HEK293 (cell line): Measurements from ENCODE around the gene PROB1.

Source experiments
- CTCF ChIA-PET: fragments of 350-600 bp; formaldehyde crosslinking; extraction: SDS; loops from one replicate; lab custom pipeline; 2021; ENCODE audit warnings: antibody characterized with exemption; lab: Yijun Ruan, JAX
- POLR2A ChIA-PET: fragments of 300-600 bp; formaldehyde crosslinking; extraction: SDS; loops from one replicate; lab custom pipeline; 2020; ENCODE audit warnings: antibody characterized with exemption, inconsistent platforms; lab: Yijun Ruan, JAX
- H3K27ac ChIP-seq: fragments of 200-500 bp; sonication (Bioruptor generic); 2 replicates; pipeline ENCODE4 v1.5.1; 2014; ENCODE audit warnings: low read depth, low read length, control low read depth, inconsistent platforms; ENCODE audit errors: extremely low read depth
- H3K36me3 ChIP-seq, 2 experiments: fragments of 200-500 bp in 1 of 2; sonication (Bioruptor generic) in 1 of 2; 1 replicate in 1 of 2; 2 replicates in 1 of 2; pipeline ENCODE4 v1.5.1; 2014 to 2017; ENCODE audit warnings: inconsistent platforms in 2 of 2, low read length in 2 of 2; ENCODE audit not compliant: control insufficient read depth in 2 of 2, insufficient read depth in 1 of 2
- H3K4me1 ChIP-seq: fragments of 200-500 bp; sonication (Bioruptor generic); 2 replicates; pipeline ENCODE4 v1.5.1; 2014; ENCODE audit warnings: mild to moderate bottlenecking, low read length, inconsistent platforms; ENCODE audit not compliant: control insufficient read depth, insufficient read depth
- H3K4me3 ChIP-seq: 2 replicates; pipeline ENCODE4 v1.5.1; 2011; ENCODE audit warnings: low read depth, mild to moderate bottlenecking, control low read depth, low read length, moderate library complexity
- H3K9me3 ChIP-seq: fragments of 200-500 bp; sonication (Bioruptor generic); 2 replicates; pipeline ENCODE4 v1.5.1; 2014; ENCODE audit warnings: low read depth, low read length, inconsistent platforms; ENCODE audit not compliant: control insufficient read depth, insufficient read depth
- GLIS1 ChIP-seq: fragments of 450-650 bp; formaldehyde crosslinking; IDR thresholded peaks from 2 replicates; pipeline ENCODE4 v1.5.1; 2016; ENCODE audit warnings: missing biosample characterization, missing genetic modification characterization
- IKZF3 ChIP-seq: fragments of 450-650 bp; IDR thresholded peaks from 2 replicates; pipeline ENCODE4 v1.5.0; 2018; ENCODE audit warnings: missing biosample characterization, mild to moderate bottlenecking, missing genetic modification characterization, moderate library complexity
- KLF1 ChIP-seq: fragments of 450-650 bp; formaldehyde crosslinking; IDR thresholded peaks from 2 replicates; pipeline ENCODE4 v1.5.1; 2016; ENCODE audit warnings: missing biosample characterization, missing genetic modification characterization
- KLF16 ChIP-seq: fragments of 450-650 bp; formaldehyde crosslinking; IDR thresholded peaks from 2 replicates; pipeline ENCODE4 v1.5.1; 2017; ENCODE audit warnings: missing biosample characterization, missing genetic modification characterization
- KLF9 ChIP-seq: fragments of 450-650 bp; formaldehyde crosslinking; IDR thresholded peaks from 2 replicates; pipeline ENCODE4 v1.5.1; 2016; ENCODE audit warnings: missing biosample characterization, missing genetic modification characterization, low read depth
- REPIN1 ChIP-seq: fragments of 450-650 bp; formaldehyde crosslinking; IDR thresholded peaks from 2 replicates; pipeline ENCODE4 v1.5.1; 2017; ENCODE audit warnings: missing biosample characterization, missing genetic modification characterization, low read depth
- WT1 ChIP-seq: fragments of 450-650 bp; formaldehyde crosslinking; IDR thresholded peaks from 2 replicates; pipeline ENCODE4 v1.5.1; 2016; ENCODE audit warnings: missing biosample characterization, missing genetic modification characterization
- ZBTB1 ChIP-seq: fragments of 450-650 bp; formaldehyde crosslinking; IDR thresholded peaks from 2 replicates; pipeline ENCODE4 v1.5.1; 2016; ENCODE audit warnings: missing biosample characterization, missing genetic modification characterization
- ZBTB17 ChIP-seq: fragments of 450-650 bp; formaldehyde crosslinking; IDR thresholded peaks from 2 replicates; pipeline ENCODE4 v1.5.1; 2016; ENCODE audit warnings: missing biosample characterization, missing genetic modification characterization
- ZBTB20 ChIP-seq: fragments of 450-650 bp; formaldehyde crosslinking; IDR thresholded peaks from 2 replicates; pipeline ENCODE4 v1.5.1; 2016; ENCODE audit warnings: missing biosample characterization, missing genetic modification characterization
- ZNF133 ChIP-seq: fragments of 450-650 bp; formaldehyde crosslinking; IDR thresholded peaks from 2 replicates; pipeline ENCODE4 v1.5.1; 2016; ENCODE audit warnings: missing biosample characterization, missing genetic modification characterization
- ZNF146 ChIP-seq: fragments of 450-650 bp; formaldehyde crosslinking; IDR thresholded peaks from 2 replicates; pipeline ENCODE4 v1.5.1; 2016; ENCODE audit warnings: missing biosample characterization, missing genetic modification characterization
- ZNF2 ChIP-seq: fragments of 450-650 bp; formaldehyde crosslinking; IDR thresholded peaks from 2 replicates; pipeline ENCODE4 v1.5.1; 2016; ENCODE audit warnings: missing biosample characterization, missing genetic modification characterization
- ZNF223 ChIP-seq: fragments of 450-650 bp; formaldehyde crosslinking; IDR thresholded peaks from 2 replicates; pipeline ENCODE4 v1.5.1; 2016; ENCODE audit warnings: missing biosample characterization, missing genetic modification characterization
- ZNF394 ChIP-seq: fragments of 450-650 bp; formaldehyde crosslinking; IDR thresholded peaks from 2 replicates; pipeline ENCODE4 v1.5.1; 2016; ENCODE audit warnings: missing biosample characterization, missing genetic modification characterization, mild to moderate bottlenecking, moderate library complexity, borderline replicate concordance
- ZNF530 ChIP-seq: fragments of 450-650 bp; formaldehyde crosslinking; IDR thresholded peaks from 2 replicates; pipeline ENCODE4 v1.5.1; 2016; ENCODE audit warnings: low read depth, missing biosample characterization, missing genetic modification characterization
- ZNF555 ChIP-seq: fragments of 450-650 bp; formaldehyde crosslinking; conservative IDR thresholded peaks from 2 replicates; pipeline ENCODE4 v1.5.1; 2017; ENCODE audit warnings: missing biosample characterization, mild to moderate bottlenecking, missing genetic modification characterization, inconsistent platforms
- ZNF610 ChIP-seq: fragments of 450-650 bp; formaldehyde crosslinking; IDR thresholded peaks from 2 replicates; pipeline ENCODE4 v1.5.1; 2016; ENCODE audit warnings: missing biosample characterization, missing genetic modification characterization, borderline replicate concordance
- ZNF629 ChIP-seq: fragments of 450-650 bp; formaldehyde crosslinking; IDR thresholded peaks from 2 replicates; pipeline ENCODE4 v1.5.1; 2017; ENCODE audit warnings: missing biosample characterization, missing genetic modification characterization
- ZNF658 ChIP-seq: fragments of 450-650 bp; formaldehyde crosslinking; IDR thresholded peaks from 2 replicates; pipeline ENCODE4; 2016; ENCODE audit warnings: missing biosample characterization, missing genetic modification characterization
- ZNF76 ChIP-seq: fragments of 450-650 bp; formaldehyde crosslinking; IDR thresholded peaks from 2 replicates; pipeline ENCODE4; 2016; ENCODE audit warnings: low read depth, missing biosample characterization, missing genetic modification characterization, borderline replicate concordance
- ZNF792 ChIP-seq: fragments of 450-650 bp; formaldehyde crosslinking; IDR thresholded peaks from 2 replicates; pipeline ENCODE4 v1.5.1; 2016; ENCODE audit warnings: missing biosample characterization, missing genetic modification characterization
- TF ChIP-seq, protein P1 (sequence below): fragments of 450-650 bp; formaldehyde crosslinking; conservative IDR thresholded peaks from 2 replicates; pipeline ENCODE4 v1.5.1; 2016; ENCODE audit warnings: low read depth, missing biosample characterization, missing genetic modification characterization
- TF ChIP-seq, protein P2 (sequence below): fragments of 450-650 bp; formaldehyde crosslinking; IDR thresholded peaks from 2 replicates; pipeline ENCODE4 v1.5.1; 2016; ENCODE audit warnings: missing biosample characterization, missing genetic modification characterization
- TF ChIP-seq, protein P3 (sequence below): fragments of 450-650 bp; formaldehyde crosslinking; IDR thresholded peaks from 2 replicates; pipeline ENCODE4 v1.5.1; 2016; ENCODE audit warnings: missing biosample characterization, missing genetic modification characterization
- TF ChIP-seq, protein P4 (sequence below): fragments of 450-650 bp; formaldehyde crosslinking; IDR thresholded peaks from 2 replicates; pipeline ENCODE4 v1.5.1; 2016; ENCODE audit warnings: missing biosample characterization, missing genetic modification characterization, low read depth

The PROB1 gene

DNA sequence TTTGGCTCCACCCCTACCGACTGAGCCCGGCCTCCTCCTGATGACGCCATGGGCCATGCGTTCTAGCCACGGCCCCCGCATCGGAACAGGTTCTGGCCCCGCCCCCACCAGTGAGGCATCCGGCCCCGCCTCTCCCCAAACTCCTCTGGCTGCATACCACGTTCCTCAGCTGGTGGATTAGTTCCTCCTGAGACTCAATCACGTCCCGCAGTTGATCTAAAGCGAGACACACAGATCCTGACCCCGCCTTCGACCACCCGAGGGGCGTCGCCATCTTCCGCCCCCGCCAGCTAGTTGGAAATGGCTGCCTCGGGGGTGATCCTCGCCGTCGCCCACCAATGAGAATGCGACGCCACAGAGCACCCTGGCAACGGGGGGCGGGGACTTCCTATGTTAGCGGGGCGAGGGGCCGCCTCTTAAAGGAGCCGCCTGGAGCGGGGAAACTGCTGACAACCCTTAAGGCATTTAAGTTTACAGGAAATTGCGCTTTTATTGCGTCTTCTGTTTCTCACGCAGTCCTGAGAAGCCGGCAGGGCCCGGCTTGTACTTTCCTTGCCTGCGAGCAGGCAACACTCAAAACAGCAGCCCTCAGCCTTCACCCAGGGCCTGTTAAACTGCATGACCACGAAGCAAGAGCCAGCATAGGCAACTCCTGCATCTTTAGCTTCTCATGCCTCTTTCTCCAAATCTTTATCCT is 9.0 kb upstream of the PROB1 start, which contains the start of gene SPATA24:
Gene SPATA24 (minus strand): TSS at position 303 of the 697 bp plus-strand sequence. CDS start 29 bp downstream, at position 274.
- Histone ChIP-seq H3K9me3 (no peaks in the 10 kb centered on the region), H3K36me3 (peaks cover 0 to 12% of the 10 kb centered on the region in 2 experiments; a peak in 2 of 3 replicates), H3K27ac (peak within 1 kb of the TSS; percentile 82), H3K4me1 (peaks cover 5% of the 10 kb centered on the region; the same call in 1 of the 2 replicates), H3K4me3 (peak within 1 kb of the TSS; percentile 56)
- ChIA-PET POLR2A (interaction anchor here (0.6 to 2.3 kb wide), 8 partner anchors 11 to 206 kb away, joined by 3 to 8 read pairs (median 4); partner anchors contain the start of genes DNAJC18, MATR3, PAIP2 and SIL1), CTCF (interaction anchor here (0.6 to 1.5 kb wide), 11 partner anchors 7 to 991 kb away, joined by 3 to 4 read pairs (median 3); no protein-coding TSS in a partner anchor)
- no peak for TF ChIP-seq ZNF792
- no peak for TF ChIP-seq ZNF146
- TF ChIP-seq KLF1 (tag by site-specific recombination), result peak; percentile 89
- peak; percentile 96 for TF ChIP-seq ZBTB17
- TF ChIP-seq ZNF629 (tag by site-specific recombination), result peak; percentile 99
- TF ChIP-seq ZNF76, result no peak
- TF ChIP-seq ZNF2 (tag by site-specific recombination), result peak; percentile 70
- TF ChIP-seq ZNF658 (tag by site-specific recombination), result no peak
- TF ChIP-seq, protein P1, sequence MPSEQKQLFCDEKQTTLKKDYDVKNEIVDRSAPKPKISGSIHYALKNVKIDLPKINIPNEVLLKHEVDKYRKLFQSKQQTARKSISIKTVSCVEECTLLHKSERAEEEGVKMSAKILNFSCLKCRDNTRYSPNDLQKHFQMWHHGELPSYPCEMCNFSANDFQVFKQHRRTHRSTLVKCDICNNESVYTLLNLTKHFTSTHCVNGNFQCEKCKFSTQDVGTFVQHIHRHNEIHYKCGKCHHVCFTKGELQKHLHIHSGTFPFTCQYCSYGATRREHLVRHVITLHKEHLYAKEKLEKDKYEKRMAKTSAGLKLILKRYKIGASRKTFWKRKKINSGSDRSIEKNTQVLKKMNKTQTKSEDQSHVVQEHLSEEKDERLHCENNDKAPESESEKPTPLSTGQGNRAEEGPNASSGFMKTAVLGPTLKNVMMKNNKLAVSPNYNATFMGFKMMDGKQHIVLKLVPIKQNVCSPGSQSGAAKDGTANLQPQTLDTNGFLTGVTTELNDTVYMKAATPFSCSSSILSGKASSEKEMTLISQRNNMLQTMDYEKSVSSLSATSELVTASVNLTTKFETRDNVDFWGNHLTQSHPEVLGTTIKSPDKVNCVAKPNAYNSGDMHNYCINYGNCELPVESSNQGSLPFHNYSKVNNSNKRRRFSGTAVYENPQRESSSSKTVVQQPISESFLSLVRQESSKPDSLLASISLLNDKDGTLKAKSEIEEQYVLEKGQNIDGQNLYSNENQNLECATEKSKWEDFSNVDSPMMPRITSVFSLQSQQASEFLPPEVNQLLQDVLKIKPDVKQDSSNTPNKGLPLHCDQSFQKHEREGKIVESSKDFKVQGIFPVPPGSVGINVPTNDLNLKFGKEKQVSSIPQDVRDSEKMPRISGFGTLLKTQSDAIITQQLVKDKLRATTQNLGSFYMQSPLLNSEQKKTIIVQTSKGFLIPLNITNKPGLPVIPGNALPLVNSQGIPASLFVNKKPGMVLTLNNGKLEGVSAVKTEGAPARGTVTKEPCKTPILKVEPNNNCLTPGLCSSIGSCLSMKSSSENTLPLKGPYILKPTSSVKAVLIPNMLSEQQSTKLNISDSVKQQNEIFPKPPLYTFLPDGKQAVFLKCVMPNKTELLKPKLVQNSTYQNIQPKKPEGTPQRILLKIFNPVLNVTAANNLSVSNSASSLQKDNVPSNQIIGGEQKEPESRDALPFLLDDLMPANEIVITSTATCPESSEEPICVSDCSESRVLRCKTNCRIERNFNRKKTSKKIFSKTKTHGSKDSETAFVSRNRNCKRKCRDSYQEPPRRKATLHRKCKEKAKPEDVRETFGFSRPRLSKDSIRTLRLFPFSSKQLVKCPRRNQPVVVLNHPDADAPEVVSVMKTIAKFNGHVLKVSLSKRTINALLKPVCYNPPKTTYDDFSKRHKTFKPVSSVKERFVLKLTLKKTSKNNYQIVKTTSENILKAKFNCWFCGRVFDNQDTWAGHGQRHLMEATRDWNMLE, result peak; percentile 16; the same call in 1 of the 2 replicates
- TF ChIP-seq, protein P2, sequence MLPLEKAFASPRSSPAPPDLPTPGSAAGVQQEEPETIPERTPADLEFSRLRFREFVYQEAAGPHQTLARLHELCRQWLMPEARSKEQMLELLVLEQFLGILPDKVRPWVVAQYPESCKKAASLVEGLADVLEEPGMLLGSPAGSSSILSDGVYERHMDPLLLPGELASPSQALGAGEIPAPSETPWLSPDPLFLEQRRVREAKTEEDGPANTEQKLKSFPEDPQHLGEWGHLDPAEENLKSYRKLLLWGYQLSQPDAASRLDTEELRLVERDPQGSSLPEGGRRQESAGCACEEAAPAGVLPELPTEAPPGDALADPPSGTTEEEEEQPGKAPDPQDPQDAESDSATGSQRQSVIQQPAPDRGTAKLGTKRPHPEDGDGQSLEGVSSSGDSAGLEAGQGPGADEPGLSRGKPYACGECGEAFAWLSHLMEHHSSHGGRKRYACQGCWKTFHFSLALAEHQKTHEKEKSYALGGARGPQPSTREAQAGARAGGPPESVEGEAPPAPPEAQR (tag by site-specific recombination), result no peak
- TF ChIP-seq KLF9 (tag by site-specific recombination), result peak; percentile 98
- TF ChIP-seq ZNF530 (tag by site-specific recombination), result no peak
- TF ChIP-seq, protein P3, sequence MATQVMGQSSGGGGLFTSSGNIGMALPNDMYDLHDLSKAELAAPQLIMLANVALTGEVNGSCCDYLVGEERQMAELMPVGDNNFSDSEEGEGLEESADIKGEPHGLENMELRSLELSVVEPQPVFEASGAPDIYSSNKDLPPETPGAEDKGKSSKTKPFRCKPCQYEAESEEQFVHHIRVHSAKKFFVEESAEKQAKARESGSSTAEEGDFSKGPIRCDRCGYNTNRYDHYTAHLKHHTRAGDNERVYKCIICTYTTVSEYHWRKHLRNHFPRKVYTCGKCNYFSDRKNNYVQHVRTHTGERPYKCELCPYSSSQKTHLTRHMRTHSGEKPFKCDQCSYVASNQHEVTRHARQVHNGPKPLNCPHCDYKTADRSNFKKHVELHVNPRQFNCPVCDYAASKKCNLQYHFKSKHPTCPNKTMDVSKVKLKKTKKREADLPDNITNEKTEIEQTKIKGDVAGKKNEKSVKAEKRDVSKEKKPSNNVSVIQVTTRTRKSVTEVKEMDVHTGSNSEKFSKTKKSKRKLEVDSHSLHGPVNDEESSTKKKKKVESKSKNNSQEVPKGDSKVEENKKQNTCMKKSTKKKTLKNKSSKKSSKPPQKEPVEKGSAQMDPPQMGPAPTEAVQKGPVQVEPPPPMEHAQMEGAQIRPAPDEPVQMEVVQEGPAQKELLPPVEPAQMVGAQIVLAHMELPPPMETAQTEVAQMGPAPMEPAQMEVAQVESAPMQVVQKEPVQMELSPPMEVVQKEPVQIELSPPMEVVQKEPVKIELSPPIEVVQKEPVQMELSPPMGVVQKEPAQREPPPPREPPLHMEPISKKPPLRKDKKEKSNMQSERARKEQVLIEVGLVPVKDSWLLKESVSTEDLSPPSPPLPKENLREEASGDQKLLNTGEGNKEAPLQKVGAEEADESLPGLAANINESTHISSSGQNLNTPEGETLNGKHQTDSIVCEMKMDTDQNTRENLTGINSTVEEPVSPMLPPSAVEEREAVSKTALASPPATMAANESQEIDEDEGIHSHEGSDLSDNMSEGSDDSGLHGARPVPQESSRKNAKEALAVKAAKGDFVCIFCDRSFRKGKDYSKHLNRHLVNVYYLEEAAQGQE (tag by site-specific recombination), result peak; percentile 4; the same call in 1 of the 2 replicates
- no peak for TF ChIP-seq REPIN1 (tag by site-specific recombination)
- TF ChIP-seq ZBTB20 (tag by site-specific recombination), result peak; percentile 19; the same call in 1 of the 2 replicates
- no peak for TF ChIP-seq ZNF223 (tag by site-specific recombination)
- TF ChIP-seq IKZF3 (tag by site-specific recombination), result peak; percentile 6; the same call in 1 of the 2 replicates
- peak; percentile 48; the same call in 1 of the 2 replicates for TF ChIP-seq WT1 (tag by site-specific recombination)
- TF ChIP-seq KLF16 (tag by site-specific recombination), result peak; percentile 98
- TF ChIP-seq ZNF555, result no peak
- TF ChIP-seq ZNF133, result no peak
- TF ChIP-seq ZNF394 (tag by site-specific recombination), result peak; percentile 40; the same call in 1 of the 2 replicates
- TF ChIP-seq GLIS1 (tag by site-specific recombination), result peak; percentile 91
- TF ChIP-seq ZBTB1, result 0 out of 2 replicates have a peak, but pooled peaks have one; percentile 15
- TF ChIP-seq, protein P4, sequence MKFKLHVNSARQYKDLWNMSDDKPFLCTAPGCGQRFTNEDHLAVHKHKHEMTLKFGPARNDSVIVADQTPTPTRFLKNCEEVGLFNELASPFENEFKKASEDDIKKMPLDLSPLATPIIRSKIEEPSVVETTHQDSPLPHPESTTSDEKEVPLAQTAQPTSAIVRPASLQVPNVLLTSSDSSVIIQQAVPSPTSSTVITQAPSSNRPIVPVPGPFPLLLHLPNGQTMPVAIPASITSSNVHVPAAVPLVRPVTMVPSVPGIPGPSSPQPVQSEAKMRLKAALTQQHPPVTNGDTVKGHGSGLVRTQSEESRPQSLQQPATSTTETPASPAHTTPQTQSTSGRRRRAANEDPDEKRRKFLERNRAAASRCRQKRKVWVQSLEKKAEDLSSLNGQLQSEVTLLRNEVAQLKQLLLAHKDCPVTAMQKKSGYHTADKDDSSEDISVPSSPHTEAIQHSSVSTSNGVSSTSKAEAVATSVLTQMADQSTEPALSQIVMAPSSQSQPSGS, result peak; percentile 84
- 0 out of 2 replicates have a peak, but pooled peaks have one; percentile 18 for TF ChIP-seq ZNF610 (tag by site-specific recombination)
